Measurements from ENCODE around the gene CNTN1.

CNTN1 gene

GRCh38 chr12:40691913-40692764 is at the start of gene CNTN1:
TSS of gene CNTN1 (plus strand) at chr12:40692439.
- TF ChIP-seq POLR2AphosphoS5 (IDR thresholded peaks at IDR 0.05; ENCODE audit: borderline replicate concordance, low read depth, low read length) (no peak), FOXP2 (optimal IDR thresholded peaks at IDR 0.05; ENCODE audit: control extremely low read depth, extremely low read length, insufficient read depth) (no peak), EZH2 (IDR thresholded peaks at IDR 0.05) (no peak)
- DNase-seq (ENCODE audit: low read depth, low spot score), result peak; percentile 58
- peak within 1 kb of the TSS; percentile 97 for H3K4me3 ChIP-seq
- H3K9ac ChIP-seq (ENCODE audit: insufficient read length), result peak within 1 kb of the TSS; percentile 37
- no peaks in the 10 kb centered on the region for H3K36me3 ChIP-seq (ENCODE audit: insufficient read depth, low read length)
- H3K9me3 ChIP-seq (ENCODE audit: low read depth, low read length), result no peaks in the 10 kb centered on the region
- H3K27ac ChIP-seq, result no peak within 1 kb of the TSS

- Histone ChIP-seq H3K9ac (ENCODE audit: insufficient read length) (no peak overlapping the region), H3K9me3 (ENCODE audit: low read depth, low read length) (no peaks in the 10 kb centered on the region), H3K36me3 (ENCODE audit: insufficient read depth, low read length) (no peaks in the 10 kb centered on the region), H3K27ac (no peak overlapping the region), H3K4me3 (no peak overlapping the region)
- TF ChIP-seq POLR2AphosphoS5 (IDR thresholded peaks at IDR 0.05; ENCODE audit: borderline replicate concordance, low read depth, low read length) (no peak), EZH2 (IDR thresholded peaks at IDR 0.05) (no peak), FOXP2 (optimal IDR thresholded peaks at IDR 0.05; ENCODE audit: control extremely low read depth, extremely low read length, insufficient read depth) (no peak)
- no peak for DNase-seq (ENCODE audit: low read depth, low spot score)
These were observed 48.7 kb upstream of the CNTN1 start for GRCh38 chr12:40643506-40643905.

- Histone ChIP-seq H3K27ac (no peak overlapping the region), H3K4me3 (no peak overlapping the region), H3K9ac (ENCODE audit: insufficient read length) (no peak overlapping the region), H3K9me3 (ENCODE audit: low read depth, low read length) (no peaks in the 10 kb centered on the region), H3K36me3 (ENCODE audit: insufficient read depth, low read length) (no peaks in the 10 kb centered on the region)
- DNase-seq (ENCODE audit: low read depth, low spot score), result no peak
- TF ChIP-seq POLR2AphosphoS5 (IDR thresholded peaks at IDR 0.05; ENCODE audit: borderline replicate concordance, low read depth, low read length) (no peak), EZH2 (IDR thresholded peaks at IDR 0.05) (no peak)
These were observed 48.3 kb upstream of the CNTN1 start for GRCh38 chr12:40643976-40644375.

- TF ChIP-seq FOXP2 (optimal IDR thresholded peaks at IDR 0.05; ENCODE audit: control extremely low read depth, extremely low read length, insufficient read depth) (no peak), POLR2AphosphoS5 (IDR thresholded peaks at IDR 0.05; ENCODE audit: borderline replicate concordance, low read depth, low read length) (no peak), EZH2 (IDR thresholded peaks at IDR 0.05) (no peak)
- H3K9ac ChIP-seq (ENCODE audit: insufficient read length), result no peak overlapping the region
- H3K9me3 ChIP-seq (ENCODE audit: low read depth, low read length), result no peaks in the 10 kb centered on the region
- H3K4me3 ChIP-seq, result no peak overlapping the region
- H3K36me3 ChIP-seq (ENCODE audit: insufficient read depth, low read length), result no peaks in the 10 kb centered on the region
- DNase-seq (ENCODE audit: low read depth, low spot score), result no peak
- H3K27ac ChIP-seq, result no peak overlapping the region
These were observed 47.5 kb upstream of the CNTN1 start for GRCh38 chr12:40644708-40645107.

GRCh38 chr12:40645361-40645760 is 46.9 kb upstream of the CNTN1 start:
- H3K36me3 ChIP-seq (ENCODE audit: insufficient read depth, low read length), result no peaks in the 10 kb centered on the region
- no peak for TF ChIP-seq POLR2AphosphoS5 (IDR thresholded peaks at IDR 0.05; ENCODE audit: borderline replicate concordance, low read depth, low read length)
- no peak for TF ChIP-seq FOXP2 (optimal IDR thresholded peaks at IDR 0.05; ENCODE audit: control extremely low read depth, extremely low read length, insufficient read depth)
- TF ChIP-seq EZH2 (IDR thresholded peaks at IDR 0.05), result no peak
- no peaks in the 10 kb centered on the region for H3K9me3 ChIP-seq (ENCODE audit: low read depth, low read length)
- no peak for DNase-seq (ENCODE audit: low read depth, low spot score)
- no peak overlapping the region for H3K27ac ChIP-seq
- H3K9ac ChIP-seq (ENCODE audit: insufficient read length), result no peak overlapping the region
- H3K4me3 ChIP-seq, result no peak overlapping the region

GRCh38 chr12:40646456-40646855 is 45.8 kb upstream of the CNTN1 start:
- no peaks in the 10 kb centered on the region for H3K36me3 ChIP-seq (ENCODE audit: insufficient read depth, low read length)
- no peak overlapping the region for H3K9ac ChIP-seq (ENCODE audit: insufficient read length)
- no peaks in the 10 kb centered on the region for H3K9me3 ChIP-seq (ENCODE audit: low read depth, low read length)
- no peak overlapping the region for H3K4me3 ChIP-seq
- no peak for DNase-seq (ENCODE audit: low read depth, low spot score)
- peak overlapping the region; percentile 61 for H3K27ac ChIP-seq
- TF ChIP-seq FOXP2 (optimal IDR thresholded peaks at IDR 0.05; ENCODE audit: control extremely low read depth, extremely low read length, insufficient read depth) (no peak), EZH2 (IDR thresholded peaks at IDR 0.05) (no peak), POLR2AphosphoS5 (IDR thresholded peaks at IDR 0.05; ENCODE audit: borderline replicate concordance, low read depth, low read length) (no peak)

GRCh38 chr12:40646911-40647310 is 45.3 kb upstream of the CNTN1 start:
- TF ChIP-seq EZH2 (IDR thresholded peaks at IDR 0.05), result no peak
- TF ChIP-seq POLR2AphosphoS5 (IDR thresholded peaks at IDR 0.05; ENCODE audit: borderline replicate concordance, low read depth, low read length), result no peak
- TF ChIP-seq FOXP2 (optimal IDR thresholded peaks at IDR 0.05; ENCODE audit: control extremely low read depth, extremely low read length, insufficient read depth), result no peak
- Histone ChIP-seq H3K9me3 (ENCODE audit: low read depth, low read length) (no peaks in the 10 kb centered on the region), H3K4me3 (no peak overlapping the region), H3K27ac (peak overlapping the region; percentile 61), H3K36me3 (ENCODE audit: insufficient read depth, low read length) (no peaks in the 10 kb centered on the region), H3K9ac (ENCODE audit: insufficient read length) (no peak overlapping the region)
- no peak for DNase-seq (ENCODE audit: low read depth, low spot score)

- DNase-seq (ENCODE audit: low read depth, low spot score), result no peak
- Histone ChIP-seq H3K36me3 (ENCODE audit: insufficient read depth, low read length) (no peaks in the 10 kb centered on the region), H3K27ac (no peak overlapping the region), H3K9me3 (ENCODE audit: low read depth, low read length) (no peaks in the 10 kb centered on the region), H3K9ac (ENCODE audit: insufficient read length) (no peak overlapping the region), H3K4me3 (no peak overlapping the region)
- no peak for TF ChIP-seq FOXP2 (optimal IDR thresholded peaks at IDR 0.05; ENCODE audit: control extremely low read depth, extremely low read length, insufficient read depth)
- no peak for TF ChIP-seq POLR2AphosphoS5 (IDR thresholded peaks at IDR 0.05; ENCODE audit: borderline replicate concordance, low read depth, low read length)
- TF ChIP-seq EZH2 (IDR thresholded peaks at IDR 0.05), result no peak
These were observed 44.6 kb upstream of the CNTN1 start for GRCh38 chr12:40647651-40648050.

Measured in SK-N-MC (cell line).